Measurements from ENCODE around the gene RBM18. TPM values are rescaled to one million over a fixed set of nuclear protein-coding genes. Genes with fewer than 3 reads are reported as not detected.

RBM18 gene
- total and polyA plus RNA-seq, 2 donors (not counting 1 experiment from before 2014, with no cell fraction given): 9.7 to 12.4 TPM

GRCh38 chr9:122219856-122220672, 44.6 kb downstream of the RBM18 start:
- H3K9me3 Mint-ChIP-seq (ENCODE audit: insufficient read depth): no peaks in the 10 kb centered on the region
- Histone ChIP-seq H3K27ac (ENCODE audit: low read length in 2 of 2) (no peak overlapping the region), H3K4me3 (ENCODE audit: control extremely low read depth in 1 of 5, extremely low read depth in 1 of 5, insufficient read depth in 1 of 5, low read depth in 2 of 5, low read length in 4 of 5) (peak overlapping the region in 2 of 5 experiments; percentile 35 to 37), H2AFZ (ENCODE audit: insufficient read depth, low read depth, low read length, poor library complexity, severe bottlenecking) (peak overlapping the region; percentile 36), H3K9ac (ENCODE audit: low read length) (peak overlapping the region; percentile 56), H4K20me1 (ENCODE audit: control insufficient read depth, insufficient read depth, low read length, poor library complexity, severe bottlenecking) (no peaks in the 10 kb centered on the region), H3K36me3 (replicated peaks in 1 of 2; ENCODE audit: control extremely low read depth in 1 of 2, control insufficient read depth in 1 of 2, extremely low read depth in 1 of 2, insufficient read depth in 2 of 2, low read length in 1 of 2) (no peaks in the 10 kb centered on the region), H3K9me3 (ENCODE audit: control extremely low read depth in 1 of 3, control insufficient read depth in 2 of 3, insufficient read depth in 1 of 3, low read length in 2 of 3) (peaks cover 0 to 24% (median 0%) of the 10 kb centered on the region in 3 donors), H3K79me2 (ENCODE audit: control insufficient read depth, insufficient read depth, low read length) (no peaks in the 10 kb centered on the region), H3K4me1 (ENCODE audit: control insufficient read depth in 2 of 2, insufficient read depth in 2 of 2, low read length in 2 of 2) (peaks cover 33 to 38% of the 10 kb centered on the region in 2 donors), H3K4me2 (replicated peaks; ENCODE audit: low read depth, low read length, poor library complexity, severe bottlenecking) (peak overlapping the region; percentile 80), H3K27me3 (replicated peaks in 1 of 4; ENCODE audit: control extremely low read depth in 1 of 4, control insufficient read depth in 3 of 4, insufficient read depth in 4 of 4, low read length in 3 of 4) (peaks cover 0 to 83% (median 53%) of the 10 kb centered on the region in 4 experiments)
- peaks cover 32% of the 10 kb centered on the region for H3K4me1 Mint-ChIP-seq
- WGBS (ENCODE audit: insufficient coverage): 50% methylated on average over 57 of the region's 57 CpGs
- ChIA-PET POLR2A (no interaction called here), CTCF (no interaction called here)
- TF ChIP-seq CTCF (IDR thresholded peaks at IDR 0.05) (no peak), EZH2 (IDR thresholded peaks at IDR 0.05; ENCODE audit: borderline replicate concordance, insufficient read depth, low read depth, low read length, poor library complexity, severe bottlenecking) (no peak)
- intact Hi-C loops (cut with micrococcal nuclease): no loop called here
- DNase-seq (peak; percentile 43), ATAC-seq (ENCODE audit: low read depth) (no peak)
- peaks cover 88% of the 10 kb centered on the region for H3K27me3 Mint-ChIP-seq
- peak overlapping the region; percentile 80 for H3K4me3 Mint-ChIP-seq
- no peak overlapping the region for H3K27ac Mint-ChIP-seq
